Stimulated activated CD4-positive, alpha-beta T cell treated with anti-CD3 and anti-CD28 coated beads, TNF-alpha, amount 100 ng/mL, for 1 hour (primary cell): Measurements from ENCODE around the gene MFRP.

Source experiments
- DNase-seq, 3 donors: peaks; one replicate each; pipeline ENCODE4 v3.0.0-alpha.2; 2020; ENCODE audit warnings: low read depth in 3 of 3, low spot score in 1 of 3

Gene MFRP

DNA sequence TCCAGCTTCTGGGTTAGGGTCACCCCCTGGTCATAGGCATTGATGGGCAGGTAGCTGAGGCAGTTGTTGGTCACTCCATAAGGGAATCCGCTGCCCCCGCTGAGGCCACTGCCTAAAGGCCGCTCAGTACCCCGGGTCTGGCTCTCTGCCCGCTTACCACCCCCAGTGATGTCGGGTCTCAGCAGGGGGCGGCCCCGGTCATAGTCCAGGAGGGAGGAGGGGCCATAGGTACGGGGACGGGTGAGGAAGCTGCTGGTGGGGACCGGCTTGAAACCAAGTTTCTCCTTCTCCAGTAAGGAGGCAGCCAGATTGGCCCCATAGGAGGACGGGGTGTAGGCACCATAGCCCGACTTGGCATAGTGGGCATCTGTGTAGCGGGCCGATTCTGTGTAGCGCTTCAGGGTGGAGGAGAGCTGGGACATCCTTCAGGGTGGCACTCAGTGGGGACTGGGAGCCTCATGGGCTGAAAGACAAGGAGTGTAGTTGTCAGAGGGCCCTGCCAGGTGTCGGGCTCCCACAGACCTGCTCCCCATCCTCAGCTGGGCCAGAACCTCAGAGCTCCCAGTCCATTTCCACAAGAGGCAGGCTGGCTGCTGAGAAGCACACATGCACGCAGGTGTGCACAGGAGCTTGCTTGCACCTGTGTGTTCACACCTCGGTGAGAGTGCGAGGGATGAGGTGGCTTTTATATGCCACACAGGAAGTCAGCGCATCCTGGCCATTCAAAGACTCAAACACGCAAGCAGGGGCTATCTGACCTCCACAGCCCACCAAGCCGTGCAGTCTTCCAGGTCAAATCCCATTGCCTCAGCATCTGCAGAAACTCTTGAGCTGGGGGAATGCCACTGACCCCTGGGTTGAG lies 26.8 kb upstream of the MFRP start:
- no peak for DNase-seq

DNA sequence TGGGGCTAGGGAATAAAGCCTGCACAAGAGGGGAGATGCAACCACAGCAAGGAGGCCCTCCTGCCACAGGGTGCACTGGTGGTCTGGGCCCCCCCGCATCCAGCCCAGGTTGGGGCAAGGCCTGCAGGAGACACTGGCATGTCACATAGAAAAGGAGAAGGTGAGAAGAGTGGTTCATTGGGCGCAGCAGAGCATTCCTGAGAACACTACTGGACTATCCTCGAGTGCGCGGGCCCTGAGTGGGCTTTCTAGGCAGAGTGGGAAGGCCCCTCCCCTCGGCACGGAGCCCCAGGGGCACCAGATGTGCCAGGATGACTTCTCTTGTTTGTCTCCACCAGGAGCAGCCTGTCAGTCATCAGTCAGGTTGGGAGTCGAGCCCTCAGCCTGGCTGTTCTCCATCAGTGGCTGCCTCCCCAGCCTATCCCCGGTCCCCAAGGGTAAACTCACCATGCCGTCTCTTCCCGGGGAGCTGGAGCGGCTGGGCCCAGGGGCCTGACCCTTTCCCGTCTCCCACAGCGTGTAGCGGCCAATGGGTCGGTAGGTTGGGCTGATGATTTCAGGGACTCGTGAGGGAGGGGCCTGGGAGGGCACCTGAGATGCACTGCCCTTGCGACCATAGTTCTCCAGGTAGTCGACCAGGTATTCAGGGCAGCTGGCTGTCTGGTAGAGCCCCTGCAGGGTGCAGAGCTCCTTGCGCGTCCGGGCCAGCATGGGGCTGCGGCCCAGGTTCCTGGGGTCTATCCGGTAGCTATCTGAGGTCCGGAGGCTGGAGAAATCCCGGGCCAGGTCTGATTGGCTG lies 26.0 kb upstream of the MFRP start:
- DNase-seq: no peak

DNA sequence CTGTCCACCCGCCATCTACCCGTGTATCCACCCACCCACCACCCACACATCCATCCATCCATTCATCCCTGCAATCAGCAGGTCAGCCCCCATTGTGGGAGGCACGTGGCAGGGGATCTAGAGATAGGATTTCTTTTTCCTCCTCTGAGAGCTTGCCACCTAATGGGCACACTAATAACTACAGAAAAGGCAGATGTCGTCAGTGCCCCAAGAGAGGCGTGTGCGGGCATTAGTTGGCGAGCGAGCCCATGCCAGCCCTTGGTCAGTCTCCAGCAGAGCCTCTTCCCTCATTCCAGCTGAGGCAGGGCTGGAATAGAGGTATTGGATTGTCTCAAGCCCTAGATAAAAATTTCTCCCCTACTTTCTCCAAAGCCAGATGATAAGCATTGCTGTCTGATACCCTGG lies 25.3 kb upstream of the MFRP start:
- no peak for DNase-seq

DNA sequence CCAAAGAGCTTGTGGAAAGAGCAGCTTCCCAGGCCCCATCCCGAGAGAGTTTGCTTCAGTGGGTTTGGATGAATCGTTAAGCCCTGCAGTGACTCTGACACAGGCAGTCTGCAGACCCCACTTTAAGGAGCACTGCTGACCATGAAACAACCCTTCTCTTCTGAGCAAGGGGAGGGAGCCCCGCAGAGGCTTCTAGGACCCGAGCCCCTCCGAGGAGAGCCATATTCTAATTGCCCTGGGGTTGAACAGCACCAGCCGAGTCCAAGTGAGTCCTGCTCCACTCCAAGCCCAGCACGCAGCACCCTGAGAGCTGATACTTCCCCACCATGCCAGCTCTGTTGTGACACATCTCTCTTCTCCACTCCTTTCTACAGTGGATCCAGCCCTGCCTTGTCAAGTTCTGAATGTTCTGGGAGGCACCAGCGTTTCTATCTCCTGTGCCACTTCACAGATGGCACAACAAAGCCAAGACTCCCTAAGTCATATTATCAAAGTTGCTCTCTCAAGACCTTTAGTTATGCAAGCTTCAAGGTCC lies 24.6 kb upstream of the MFRP start:
- DNase-seq: no peak

DNA sequence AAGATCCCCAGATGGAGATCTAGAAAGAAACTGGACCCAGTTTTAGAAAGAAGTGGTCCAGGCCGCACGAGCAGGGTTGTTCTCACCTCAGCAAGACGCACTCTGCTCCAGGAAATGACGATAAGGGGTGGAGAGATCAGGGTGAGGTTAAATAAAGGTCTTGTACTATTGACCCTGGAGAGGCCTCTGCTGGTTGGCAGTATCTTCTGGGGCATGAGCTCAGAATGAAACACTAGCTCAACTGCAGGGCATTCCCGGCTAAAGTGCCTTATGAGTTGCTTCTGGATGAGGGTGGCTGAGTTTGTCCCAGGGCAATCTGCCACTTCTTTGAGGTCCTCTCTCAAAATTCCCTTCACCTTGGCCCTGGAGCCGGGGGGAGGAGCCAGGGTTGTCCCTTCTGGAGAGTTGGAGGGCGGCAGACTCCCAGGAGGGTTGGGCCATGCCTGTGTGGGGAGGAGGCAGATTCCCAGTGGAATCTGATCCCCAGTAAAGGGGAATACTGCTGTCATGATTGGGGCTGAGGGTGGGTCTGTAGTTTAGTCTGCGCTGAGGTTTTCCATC lies 24.1 kb upstream of the MFRP start:
- no peak for DNase-seq

DNA sequence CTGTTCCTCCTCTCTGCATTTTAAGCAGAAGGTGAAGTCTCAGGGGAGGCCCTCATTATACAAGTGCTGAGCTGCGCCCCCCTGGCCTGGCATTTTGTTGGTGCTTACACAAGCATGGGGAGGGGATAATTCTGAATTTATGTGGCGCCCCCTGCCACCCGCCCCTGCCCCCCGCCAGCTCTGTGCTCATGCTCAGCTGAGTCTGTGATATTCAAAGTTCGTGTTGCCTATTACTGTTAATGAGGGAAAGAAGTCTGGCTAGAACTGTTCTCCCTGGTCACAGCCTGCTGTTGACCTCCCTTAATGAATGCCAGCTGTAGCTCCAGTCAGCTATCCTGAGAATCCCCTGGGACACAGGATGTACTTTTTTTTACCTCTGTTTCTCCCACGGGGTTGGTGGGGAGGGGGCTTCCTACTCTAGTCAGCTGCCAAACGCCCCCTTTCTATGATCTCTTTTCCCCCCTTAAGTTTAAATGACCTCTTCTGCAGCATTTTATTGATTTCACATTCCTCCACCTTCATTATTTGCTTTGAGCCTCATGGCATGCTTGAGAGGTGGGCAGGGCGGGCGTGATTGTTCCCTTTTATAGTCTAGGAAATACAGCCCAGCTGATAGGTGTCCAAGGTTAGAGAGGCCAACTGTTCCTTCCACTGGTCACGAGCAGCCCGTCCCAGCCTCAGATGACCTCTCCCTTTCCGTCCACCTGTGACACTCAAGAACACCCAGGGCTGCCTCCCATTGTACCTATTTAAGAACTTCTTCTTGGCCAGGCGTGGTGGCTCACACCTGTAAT lies 22.8 kb upstream of the MFRP start:
- no peak for DNase-seq

DNA sequence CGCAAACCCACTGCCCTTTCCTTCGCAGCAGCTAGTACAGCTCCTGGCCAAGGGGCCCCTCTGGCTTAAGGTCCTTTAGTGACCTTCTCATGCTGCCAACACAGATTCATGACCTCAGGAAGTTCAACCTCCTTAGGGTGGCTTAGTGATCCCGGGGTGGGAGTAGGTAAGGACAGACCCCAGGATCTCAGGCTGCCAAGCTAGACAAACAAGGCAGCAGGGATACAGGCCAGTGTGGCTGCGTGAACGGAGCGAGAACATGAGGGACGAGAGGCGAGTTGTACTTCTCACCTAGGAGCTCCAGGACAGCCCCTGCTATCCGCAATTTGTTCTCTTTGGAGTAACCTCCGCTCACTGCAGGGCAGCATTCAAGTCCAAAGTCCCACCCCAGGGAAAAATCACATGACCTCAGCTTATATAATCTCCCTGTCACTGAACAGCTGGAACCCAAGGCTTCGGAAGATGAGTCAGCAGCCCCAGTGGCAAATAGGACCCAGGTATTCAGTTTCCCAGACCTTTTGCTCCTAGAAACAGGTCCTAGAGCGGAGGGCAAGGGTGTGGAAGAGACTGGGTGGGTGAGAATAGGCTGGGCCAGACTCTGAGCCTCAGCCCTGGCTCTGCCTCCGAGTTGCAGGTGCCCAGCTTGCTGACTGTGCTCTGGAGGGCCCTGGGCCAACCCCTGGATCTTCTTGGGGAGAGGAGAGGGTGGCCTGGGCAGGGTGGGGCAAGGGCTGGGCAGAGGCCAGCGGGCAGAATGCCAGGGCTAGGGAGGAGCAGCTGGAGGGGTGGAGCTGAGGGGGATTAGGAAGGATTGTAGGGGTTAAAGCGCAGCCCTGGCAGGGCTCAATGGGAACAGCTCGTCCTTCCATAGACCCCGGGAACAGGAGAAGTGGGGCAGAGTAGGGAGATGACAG lies 21.9 kb upstream of the MFRP start:
- no peak for DNase-seq

DNA sequence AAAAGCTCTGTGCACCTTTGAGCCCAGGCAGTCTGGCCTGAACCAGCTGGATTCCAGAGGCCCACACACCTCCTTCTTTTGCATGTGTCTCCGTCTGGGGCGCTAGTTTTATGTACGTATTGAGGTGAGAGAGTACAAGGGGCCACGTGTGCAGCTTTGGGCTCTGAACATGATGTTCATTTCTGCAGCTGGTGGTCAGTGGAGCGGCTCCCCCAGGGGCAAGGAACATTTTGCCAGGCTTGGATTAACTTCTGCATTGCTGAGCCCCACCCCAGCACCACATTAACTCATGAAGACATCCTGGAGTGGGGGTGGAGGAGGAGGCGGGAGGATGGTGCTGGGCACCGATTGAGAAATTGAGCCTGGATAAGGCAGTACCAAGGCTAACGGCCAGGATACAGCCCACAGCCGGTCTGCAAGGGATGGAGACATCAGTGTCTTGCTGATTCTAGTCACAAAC lies 21.2 kb upstream of the MFRP start:
- no peak for DNase-seq

DNA sequence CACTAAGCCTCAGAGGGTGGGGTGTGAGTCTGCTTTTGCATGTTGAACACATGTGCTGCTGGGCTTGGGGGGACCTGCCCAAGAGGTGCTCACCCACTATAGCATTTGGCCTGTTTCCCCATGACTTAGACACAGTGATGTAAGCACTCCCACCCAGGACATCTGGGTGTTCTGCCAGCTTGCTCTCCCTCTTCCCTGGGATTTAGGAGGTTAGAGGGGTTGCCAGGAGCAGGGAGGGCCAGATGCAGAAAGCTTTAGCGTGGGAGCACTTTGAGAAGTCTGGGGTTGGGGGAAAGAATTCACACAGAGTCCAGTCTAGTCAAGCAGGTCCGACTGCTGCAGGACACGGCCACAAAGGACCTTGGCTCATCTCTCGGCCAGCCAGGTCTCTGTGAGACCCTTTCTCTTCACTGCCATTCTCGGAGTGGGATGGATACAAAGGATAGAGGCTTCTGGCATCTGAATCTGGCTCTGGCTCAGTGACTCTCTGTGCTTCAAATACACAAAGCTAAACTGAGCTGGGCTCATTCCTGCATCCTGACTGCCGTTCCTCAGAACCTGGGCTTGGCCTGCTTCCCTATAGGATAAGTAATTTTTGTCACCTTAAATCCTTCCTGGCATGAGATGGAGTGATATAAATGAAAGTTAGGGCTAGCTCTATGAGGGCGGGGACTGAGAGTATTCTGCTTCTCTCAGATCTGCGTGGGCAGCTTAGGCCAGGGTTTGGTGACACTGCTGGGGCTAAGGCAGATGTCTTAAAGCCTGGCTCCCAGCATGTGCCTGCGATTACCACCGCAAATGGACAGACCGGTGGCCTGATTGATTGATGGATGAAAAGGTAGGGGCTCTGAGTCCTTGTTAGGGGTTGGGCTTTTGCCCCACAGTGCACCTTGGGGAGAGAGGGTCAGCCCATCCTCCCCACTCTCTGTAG lies 20.4 kb upstream of the MFRP start:
- no peak for DNase-seq

DNA sequence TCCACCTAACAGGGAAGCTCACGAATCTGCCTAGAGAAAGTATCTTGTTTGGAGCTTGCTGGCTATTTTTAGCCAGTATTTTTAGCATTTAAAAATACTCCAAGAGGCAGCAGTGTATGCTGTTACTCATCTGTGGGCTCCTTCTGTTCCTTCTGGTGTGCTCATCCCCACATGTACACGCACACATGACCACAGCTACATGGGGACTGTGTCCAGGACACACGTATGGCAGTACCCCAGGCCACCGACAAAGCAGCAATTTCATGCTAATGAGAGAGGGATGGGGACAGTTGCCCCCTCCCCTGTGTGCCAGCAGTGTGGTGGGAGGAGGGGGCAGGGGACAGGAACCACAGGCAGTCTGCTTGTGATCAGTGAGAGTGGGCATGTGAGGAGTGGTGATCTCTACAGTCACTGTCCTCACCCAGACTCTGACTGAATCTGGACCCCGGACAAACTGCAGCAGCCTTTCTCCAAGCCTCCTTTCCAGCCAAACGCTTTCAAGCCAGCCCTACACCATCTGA lies 18.6 kb upstream of the MFRP start:
- no peak for DNase-seq

DNA sequence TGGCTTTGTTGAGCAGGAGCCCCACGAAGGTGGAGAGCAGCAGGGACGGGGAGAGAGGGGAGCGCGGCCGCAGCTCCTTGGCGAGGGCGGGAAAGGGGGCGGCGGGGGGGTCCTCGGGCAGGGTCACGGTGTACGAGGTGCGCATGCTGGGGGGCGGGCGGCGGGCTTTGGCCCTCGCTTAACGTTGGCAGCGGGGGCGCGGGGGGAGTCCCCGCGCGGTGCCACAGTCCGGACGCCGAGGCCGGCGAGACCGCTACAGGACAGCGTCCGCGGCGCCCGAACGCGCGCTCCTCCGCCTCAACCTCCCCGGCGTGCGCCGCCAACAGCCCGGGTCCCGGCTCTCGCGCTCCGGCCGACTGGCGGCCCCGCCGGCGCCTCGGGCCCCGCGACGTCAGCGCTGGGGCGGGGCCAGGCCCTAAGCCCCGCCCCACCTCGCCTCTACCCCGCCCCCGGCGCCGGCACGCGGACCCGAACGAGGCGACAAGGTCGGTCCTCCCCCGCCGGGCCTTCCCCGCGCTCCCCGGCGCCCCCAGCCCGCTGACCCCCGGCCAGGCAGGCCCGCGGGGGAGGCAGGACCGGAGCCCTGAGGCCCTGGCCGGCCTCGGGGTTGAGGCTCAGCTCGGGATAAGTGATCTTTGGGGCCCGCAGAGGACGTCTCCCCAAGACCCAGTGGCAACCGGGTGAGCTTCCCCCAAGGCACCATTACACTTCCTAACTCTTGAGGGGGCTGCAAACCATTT lies 17.5 kb upstream of the MFRP start:
- DNase-seq: peak in 2 of 3 donors; percentile 21 to 52

DNA sequence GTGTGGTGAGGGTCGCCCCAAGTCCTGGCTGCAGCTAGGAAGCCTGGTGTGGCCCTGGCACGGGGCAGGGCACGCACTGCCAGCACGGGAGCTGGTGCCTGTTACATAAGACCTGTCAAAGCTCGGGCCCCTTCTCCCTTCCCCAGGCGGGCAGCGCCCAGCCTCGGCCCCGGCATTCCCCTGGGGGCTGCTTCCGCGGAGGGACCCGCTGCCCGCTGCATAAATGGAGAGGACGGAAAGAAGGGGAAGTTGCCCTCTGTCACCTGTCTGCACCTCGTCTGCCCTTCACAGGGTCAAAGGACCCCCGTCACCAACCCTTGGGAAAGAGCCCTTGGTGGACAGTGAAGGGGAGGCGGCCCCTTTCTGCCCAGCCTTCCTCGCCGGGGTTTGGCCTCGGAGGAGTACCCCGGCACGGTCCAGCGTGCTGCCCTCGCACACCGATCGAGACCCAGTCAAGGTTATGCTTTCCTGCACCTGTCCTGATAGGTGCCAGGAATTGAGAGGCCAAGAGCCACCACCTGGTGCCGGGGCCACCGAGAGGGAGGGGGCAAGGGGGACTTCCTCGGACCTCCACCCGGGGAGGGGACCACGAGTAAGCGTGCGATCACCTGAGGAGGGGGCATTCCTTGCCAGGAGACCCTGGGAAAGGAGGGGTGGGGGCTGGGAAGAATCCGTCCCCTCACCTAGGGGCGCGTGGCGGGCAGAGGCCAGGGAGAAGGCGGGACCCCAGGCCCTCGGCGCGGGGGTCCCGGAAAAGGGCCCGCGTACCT lies 16.8 kb upstream of the MFRP start:
- no peak for DNase-seq

DNA sequence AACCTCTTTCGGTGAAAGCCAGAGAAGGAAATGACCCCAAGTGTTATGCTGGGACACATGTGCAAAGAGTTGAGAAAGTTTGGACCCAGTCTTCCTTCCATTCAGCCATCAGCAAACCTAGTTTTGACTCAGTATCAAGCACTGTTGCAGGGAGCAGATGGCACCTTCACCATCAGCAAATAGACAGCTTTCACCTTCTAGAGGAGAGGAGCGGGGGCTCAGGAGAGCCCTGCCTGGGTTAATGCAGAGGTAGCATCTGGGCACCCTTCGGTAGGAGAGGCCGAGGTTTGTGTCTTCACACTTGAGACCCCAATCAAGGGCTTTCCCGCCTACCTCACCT lies 16.2 kb upstream of the MFRP start:
- DNase-seq: no peak

DNA sequence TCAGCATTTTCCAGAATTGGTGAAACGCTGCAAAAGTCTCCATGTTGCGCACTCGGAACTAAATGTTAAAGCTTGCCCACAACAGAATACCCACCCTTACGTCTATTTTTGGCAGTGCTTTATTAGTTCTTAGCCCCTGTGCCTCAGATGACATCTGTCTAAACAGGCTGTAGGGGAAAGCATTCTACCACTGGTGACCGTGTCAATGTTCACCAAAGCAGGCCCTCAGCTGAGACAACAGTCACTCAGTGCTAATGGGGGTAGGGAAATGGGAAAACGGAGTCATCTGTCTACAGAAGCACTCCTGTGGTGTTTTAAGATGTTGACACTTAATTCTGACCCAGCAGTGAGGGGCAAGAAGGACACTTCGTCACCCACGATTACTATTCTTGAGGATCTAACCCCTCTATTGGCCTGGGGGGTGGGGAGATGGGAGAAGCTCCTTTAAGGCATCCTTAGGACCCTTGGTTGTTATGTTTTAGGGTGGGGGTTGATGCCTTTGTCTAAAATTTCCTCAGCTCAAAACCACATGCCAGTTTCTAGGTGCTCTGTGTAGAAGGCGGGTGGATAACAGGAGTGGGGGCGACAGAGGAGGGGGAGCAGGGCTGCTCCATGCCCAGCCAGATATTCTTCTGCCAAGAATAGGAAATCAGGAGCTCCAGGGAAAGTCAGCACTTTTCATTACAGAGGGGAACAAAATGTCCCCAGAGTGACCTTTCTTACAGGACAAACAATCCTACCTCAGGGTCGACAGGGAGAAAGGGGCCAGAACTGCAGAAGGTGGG lies 15.6 kb upstream of the MFRP start:
- no peak for DNase-seq

DNA sequence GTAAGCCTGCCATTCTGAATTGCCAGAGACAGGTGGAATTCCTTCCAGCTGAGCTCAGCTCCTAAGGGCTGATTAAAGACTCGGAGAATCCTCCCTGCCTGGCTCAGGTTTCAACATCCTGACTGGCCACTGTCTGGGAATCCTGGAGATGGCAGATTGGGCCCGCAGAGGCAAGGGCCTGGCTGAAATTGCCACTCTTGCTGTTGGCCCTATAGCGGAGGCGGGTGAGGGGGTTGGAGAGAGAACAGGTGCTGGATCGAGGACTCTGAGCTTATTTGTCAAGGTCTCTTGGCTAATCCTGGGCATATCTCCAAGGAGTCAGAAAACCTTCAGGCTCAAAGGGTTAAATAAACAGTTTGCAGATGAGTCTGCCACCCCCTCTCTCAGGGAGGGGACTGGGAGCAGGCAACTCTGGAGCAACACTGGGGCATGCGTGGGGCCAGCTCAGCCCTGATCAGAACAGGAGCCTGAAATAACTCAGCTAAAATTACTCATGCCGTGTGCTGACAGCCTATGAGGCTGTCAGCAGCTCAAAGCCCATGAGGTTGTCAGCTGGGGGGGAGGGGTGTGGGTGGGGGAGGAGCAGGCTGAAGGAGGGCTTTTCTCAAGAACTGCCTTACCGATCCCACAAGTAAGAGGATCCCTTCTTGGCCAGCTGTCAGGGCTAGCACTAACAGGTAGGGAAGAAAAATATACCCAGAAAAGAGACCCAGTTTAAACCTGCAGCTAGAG lies 14.7 kb upstream of the MFRP start:
- no peak for DNase-seq
